Panc1 (cell line): ENCODE measurements around the gene INPP5D. TPM values are rescaled to one million over a fixed set of nuclear protein-coding genes. Genes with fewer than 3 reads are reported as not detected.

Source experiments
- ATAC-seq: fragments of 200-7000 bp; cut with Tn5 transposase; 2 replicates; pipeline ENCODE4 v1.9.1; 2020; ENCODE audit warnings: mild to moderate bottlenecking, moderate library complexity
- BruUV-seq: library from RNA; stranded (reverse); fragments of 400-500 nt; replicated peaks from 2 replicates; lab custom pipeline; 2021; lab: Mats Ljungman, UMichigan
- CTCF ChIA-PET: fragments of 300-600 bp; sonication (Branson Sonifier 250); formaldehyde crosslinking; loops from one replicate; lab custom pipeline; 2022; ENCODE audit warnings: antibody characterized with exemption; lab: Charles Lee
- POLR2A ChIA-PET: fragments of 300-600 bp; sonication (Branson Sonifier 250); formaldehyde crosslinking; loops from one replicate; lab custom pipeline; 2022; ENCODE audit warnings: antibody characterized with exemption; lab: Charles Lee
- DNase-seq: peaks from one replicate; pipeline ENCODE4 v3.0.0-alpha.2; 2010; ENCODE audit warnings: low read depth, low spot score
- H3K27ac ChIP-seq: 2 replicates; pipeline ENCODE4 v1.5.1; 2011; ENCODE audit warnings: mild to moderate bottlenecking, low read length, inconsistent platforms
- H3K27me3 ChIP-seq: fragments of 200-500 bp; sonication (Bioruptor generic); 2 replicates; pipeline ENCODE4 v1.6.0; 2014; ENCODE audit warnings: low read length, inconsistent platforms; ENCODE audit not compliant: control insufficient read depth, insufficient read depth
- H3K36me3 ChIP-seq: fragments of 200-500 bp; sonication (Bioruptor generic); 2 replicates; pipeline ENCODE4 v1.5.1; 2014; ENCODE audit warnings: inconsistent platforms, mild to moderate bottlenecking, low read length, moderate library complexity; ENCODE audit not compliant: control insufficient read depth, insufficient read depth
- H3K4me1 ChIP-seq: 2 replicates; pipeline ENCODE4 v1.5.1; 2011; ENCODE audit warnings: inconsistent platforms, mild to moderate bottlenecking, low read length, moderate library complexity; ENCODE audit not compliant: control insufficient read depth, insufficient read depth
- H3K4me3 ChIP-seq, 2 experiments: 2 replicates each; pipeline ENCODE4 v1.5.1; 2011 to 2012; ENCODE audit warnings: low read depth in 2 of 2, low read length in 2 of 2, mild to moderate bottlenecking in 2 of 2, inconsistent platforms in 1 of 2, moderate library complexity in 1 of 2
- H3K9me3 ChIP-seq: fragments of 200-500 bp; sonication (Bioruptor generic); 2 replicates; pipeline ENCODE4 v1.5.1; 2014; ENCODE audit warnings: low read depth, mild to moderate bottlenecking, inconsistent platforms, low read length, moderate library complexity; ENCODE audit not compliant: control insufficient read depth, insufficient read depth
- POLR2AphosphoS5 ChIP-seq: IDR thresholded peaks from 2 replicates; pipeline ENCODE4 v1.6.1; 2012; ENCODE audit warnings: mild to moderate bottlenecking, low read depth, low read length, moderate library complexity
- REST ChIP-seq, 2 experiments: IDR thresholded peaks; 2 replicates each; pipeline ENCODE4 v1.6.1; 2011 to 2012; ENCODE audit warnings: low read depth in 2 of 2, control low read depth in 1 of 2, low read length in 1 of 2, mild to moderate bottlenecking in 1 of 2, moderate library complexity in 1 of 2; ENCODE audit not compliant: insufficient read depth in 1 of 2
- SIN3A ChIP-seq: IDR thresholded peaks from 2 replicates; pipeline ENCODE4 v1.6.1; 2012; ENCODE audit warnings: low read depth, mild to moderate bottlenecking, low read length, moderate library complexity, borderline replicate concordance; ENCODE audit not compliant: insufficient read depth
- TCF7L2 ChIP-seq: IDR thresholded peaks from 2 replicates; pipeline ENCODE4 v1.6.1; 2011; ENCODE audit warnings: mild to moderate bottlenecking, low read depth, low read length, inconsistent platforms
- in situ Hi-C: cut with HindIII; loops from 2 replicates; pipeline ENCODE4 v1.10.0; 2016; ENCODE audit warnings: low sequenced_read_pairs, low pct_unique_long_range_greater_than_20kb
- intact Hi-C: fragments of 100-400 bp; cut with micrococcal nuclease; formaldehyde crosslinking; loops from one replicate; pipeline ENCODE4 v1.10.0; 2022; ENCODE audit not compliant: unreplicated experiment
- total RNA-seq: library from RNA; stranded (reverse); gene quantifications from one replicate; pipeline ENCODE4 v1.2.1, GENCODE V29; 2021; ENCODE audit not compliant: unreplicated experiment
- TF ChIP-seq, protein P1 (sequence below): fragments of 450-650 bp; IDR thresholded peaks from 2 replicates; pipeline ENCODE4 v1.5.1; 2017; ENCODE audit warnings: mild to moderate bottlenecking

INPP5D gene
- total RNA-seq, 1 experiment from 2014 or later, result 0.39 TPM

DNA sequence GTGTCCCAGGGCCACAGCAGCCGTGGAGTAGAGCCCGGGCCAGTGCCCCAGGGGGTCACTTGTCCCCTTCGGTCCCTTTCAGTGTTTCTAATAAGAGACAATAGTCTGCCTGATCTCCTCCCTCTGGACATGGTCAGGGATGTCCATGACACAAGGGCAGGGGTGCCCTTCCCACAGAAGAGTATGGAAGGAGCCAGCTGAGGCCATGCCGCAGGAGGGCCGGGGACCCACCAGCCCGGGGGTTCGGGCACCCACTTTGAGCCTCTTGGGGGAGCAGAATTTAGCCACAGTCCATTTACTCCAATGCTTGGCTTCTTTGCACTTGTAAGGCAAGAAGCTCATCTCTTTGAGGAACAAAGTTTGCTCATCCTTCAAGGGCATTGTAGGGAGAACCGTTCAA is 102.6 kb downstream of the INPP5D start:
- H3K9me3 ChIP-seq, result no peaks in the 10 kb centered on the region
- in situ Hi-C loops (no loop called here), intact Hi-C loops (no loop called here)
- BruUV-seq, result no TSS peak
- 0 out of 2 replicates have a peak, but pooled peaks cover 6% of the 10 kb centered on the region for H3K4me1 ChIP-seq
- DNase-seq, result no peak
- no peak overlapping the region for H3K27ac ChIP-seq
- no peaks in the 10 kb centered on the region for H3K27me3 ChIP-seq
- TF ChIP-seq, protein P1, sequence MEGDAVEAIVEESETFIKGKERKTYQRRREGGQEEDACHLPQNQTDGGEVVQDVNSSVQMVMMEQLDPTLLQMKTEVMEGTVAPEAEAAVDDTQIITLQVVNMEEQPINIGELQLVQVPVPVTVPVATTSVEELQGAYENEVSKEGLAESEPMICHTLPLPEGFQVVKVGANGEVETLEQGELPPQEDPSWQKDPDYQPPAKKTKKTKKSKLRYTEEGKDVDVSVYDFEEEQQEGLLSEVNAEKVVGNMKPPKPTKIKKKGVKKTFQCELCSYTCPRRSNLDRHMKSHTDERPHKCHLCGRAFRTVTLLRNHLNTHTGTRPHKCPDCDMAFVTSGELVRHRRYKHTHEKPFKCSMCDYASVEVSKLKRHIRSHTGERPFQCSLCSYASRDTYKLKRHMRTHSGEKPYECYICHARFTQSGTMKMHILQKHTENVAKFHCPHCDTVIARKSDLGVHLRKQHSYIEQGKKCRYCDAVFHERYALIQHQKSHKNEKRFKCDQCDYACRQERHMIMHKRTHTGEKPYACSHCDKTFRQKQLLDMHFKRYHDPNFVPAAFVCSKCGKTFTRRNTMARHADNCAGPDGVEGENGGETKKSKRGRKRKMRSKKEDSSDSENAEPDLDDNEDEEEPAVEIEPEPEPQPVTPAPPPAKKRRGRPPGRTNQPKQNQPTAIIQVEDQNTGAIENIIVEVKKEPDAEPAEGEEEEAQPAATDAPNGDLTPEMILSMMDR, result no peak
- TF ChIP-seq SIN3A, result no peak
- TF ChIP-seq POLR2AphosphoS5, result no peak
- POLR2A ChIA-PET, result interaction anchor here (0.6 kb wide), 1 partner anchor 186 kb away, joined by 3 read pairs; no protein-coding TSS in a partner anchor
- ATAC-seq, result no peak
- no peak overlapping the region for H3K4me3 ChIP-seq
- H3K36me3 ChIP-seq, result no peaks in the 10 kb centered on the region
- CTCF ChIA-PET, result no interaction called here

- BruUV-seq, result no TSS peak
- Histone ChIP-seq H3K27ac (no peak overlapping the region), H3K9me3 (no peaks in the 10 kb centered on the region), H3K4me3 (no peak overlapping the region), H3K27me3 (no peaks in the 10 kb centered on the region), H3K4me1 (0 out of 2 replicates have a peak, but pooled peaks cover 6% of the 10 kb centered on the region), H3K36me3 (no peaks in the 10 kb centered on the region)
- TF ChIP-seq REST (IDR thresholded peaks at IDR 0.05; ENCODE audit: insufficient read depth in 1 of 2, low read depth in 2 of 2, low read length in 1 of 2) (no peak), POLR2AphosphoS5 (no peak), TCF7L2 (no peak), SIN3A (no peak)
- TF ChIP-seq, protein P1, result no peak
- no peak for DNase-seq
- CTCF ChIA-PET, result no interaction called here
- in situ Hi-C loops (no loop called here), intact Hi-C loops (no loop called here)
- POLR2A ChIA-PET, result no interaction called here
- no peak for ATAC-seq
These were observed 103.5 kb downstream of the INPP5D start for GRCh38 chr2:233163486-233164103.
